Heart right ventricle (tissue), 16 donors: ENCODE measurements around the gene KIF22. TPM values are rescaled to one million over a fixed set of nuclear protein-coding genes. Genes with fewer than 3 reads are reported as not detected.
A peak's percentile ranks its signal among the peaks of the same experiment; 100 is the strongest.
"Not testable (repeated sequence)": the region's sequence is repeated elsewhere in the genome, so short reads cannot be mapped to it uniquely, and the experiment has no call there.

ENCODE experiments used
- ATAC-seq, 8 donors: fragments of 200-7000 bp; cut with Tn5 transposase; one replicate each; pipeline ENCODE4 v1.9.1; 2020; ENCODE audit warnings: mild to moderate bottlenecking in 8 of 8, moderate library complexity in 8 of 8, moderate number of reproducible peaks in 1 of 8
- DNase-seq, 2 donors: peaks; one replicate each; pipeline ENCODE4 v3.0.0-alpha.2; 2020
- H3K27ac ChIP-seq, 10 donors: fragments of 200-600 bp; sonication (generic) in 2 of 10; one replicate each; pipeline versions ENCODE4 v1.5.0 to v1.8.0; 2020 to 2022; ENCODE audit warnings: mild to moderate bottlenecking in 3 of 10
- H3K27me3 ChIP-seq, 7 donors: fragments of 200-600 bp; one replicate each; pipeline ENCODE4 v1.8.0; 2021 to 2022; ENCODE audit warnings: mild to moderate bottlenecking in 2 of 7
- H3K36me3 ChIP-seq, 9 donors: fragments of 200-600 bp; sonication (generic) in 1 of 9; one replicate each; pipeline versions ENCODE4 v1.5.0 to v1.8.0; 2020 to 2022; ENCODE audit warnings: mild to moderate bottlenecking in 2 of 9
- H3K4me1 ChIP-seq, 9 donors: fragments of 200-600 bp; sonication (generic) in 1 of 9; one replicate each; pipeline versions ENCODE4 v1.5.0 to v1.8.0; 2020 to 2022; ENCODE audit warnings: mild to moderate bottlenecking in 4 of 9
- H3K4me3 ChIP-seq, 10 donors: fragments of 200-600 bp; sonication (generic) in 2 of 10; one replicate each; pipeline versions ENCODE4 v1.5.0 to v1.8.0; 2020 to 2022; ENCODE audit warnings: mild to moderate bottlenecking in 7 of 10, moderate library complexity in 2 of 10
- H3K9me3 ChIP-seq, 11 donors: fragments of 200-600 bp in 10 of 11; sonication (generic) in 2 of 11; one replicate each; pipeline versions ENCODE4 v1.5.0 to v1.8.0; 2013 to 2022; ENCODE audit warnings: mild to moderate bottlenecking in 2 of 11, control low read depth in 1 of 11, moderate library complexity in 1 of 11
- CTCF ChIP-seq, 9 donors: fragments of 200-600 bp; sonication (generic) in 2 of 9; IDR thresholded peaks; one replicate each; pipeline versions ENCODE4 v1.5.0 to v1.8.0; 2021 to 2022; ENCODE audit warnings: antibody characterized with exemption in 9 of 9, mild to moderate bottlenecking in 5 of 9, moderate library complexity in 1 of 9
- WGBS, 2 donors: extraction: QIAGEN DNeasy Blood & Tissue Kit; methylation state at CpG; one replicate each; pipeline ENCODE4 v1.1.7; 2013; ENCODE audit warnings: inconsistent platforms in 1 of 2; 5-methylcytosine and 5-hydroxymethylcytosine counted together
- intact Hi-C, 10 donors: fragments of 100-400 bp; cut with DNase I; formaldehyde crosslinking; loops; one replicate each; pipeline versions ENCODE4 v1.11.1 to v1.14.2; 2022
- polyA plus RNA-seq, 2 donors: library from polyadenylated mRNA; stranded (reverse); fragments of 200-250 nt; gene quantifications; one replicate each; pipeline ENCODE4 v1.2.3, GENCODE V29; 2013
- total RNA-seq, 10 donors: library from RNA; stranded (reverse); fragmentation: NEBNext Ultra II Directional in 3 of 10; extraction: Animal tissue kit (Norgen Biotek cat#: 25700) in 3 of 10; gene quantifications; one replicate each; pipeline versions ENCODE4 v1.2.1 to v1.2.4, GENCODE V29; 2021 to 2023
- donor health status: Arrhythmogenic right ventricular cardiomyopathy.
- donor health status: ischemic (EF 13 %, LVEDD 7.1; RV severe dilation, severe dysfunction).
- donor health status: healthy with polysubstance abuse.
- donor health status: DM: no; HTN: yes; CAD: no.
- donor health status: DM: no; HTN: no; CAD: no.
- donor health status: ischemic (EF 25% LVEDD 6.9; RV normal size, moderate dysfunction).
- donor health status: ischemic (EF 25% LVEDD 5.7; RV mildly dilated, moderate dysfunction).
- donor health status: healthy.
- donor health status: DM: yes; HTN: yes; CAD: no.
- donor health status: Ischemic cardiomyopathy.
- donor health status: ischemic (EF 35%, LVEDD 5.7; RV mildly dilated, moderate dysfunction).
- donor health status: nonischemic (EF 11% LVEDD 7.7; RV severe dilation, severe dysfunction).
- donor health status: DM: yes; HTN: yes; CAD: no.
- donor health status: PGD.
- donor health status: ischemic (EF 29% LVEDD 5.4; RV normal size, mild dysfunction).
- donor health status: nonischemic (EF 23%, LVEDD 6.1; RV moderate dilation, normal function).

KIF22 gene
- total and polyA plus RNA-seq, 12 donors, result 16.3 to 136 (median 38.6) TPM

- peaks cover 0 to 6% (median 0%) of the 10 kb centered on the region in 7 donors for H3K27me3 ChIP-seq
- 94% methylated on average over 30 of the region's 30 CpGs for WGBS, 2 donors
- H3K4me1 ChIP-seq, result peaks cover 0 to 26% (median 0%) of the 10 kb centered on the region in 9 donors
- H3K27ac ChIP-seq, result no peak overlapping the region
- TF ChIP-seq CTCF (IDR thresholded peaks at IDR 0.05), result no peak
- peaks cover 0 to 12% (median 0%) of the 10 kb centered on the region in 9 donors for H3K36me3 ChIP-seq
- no peak for DNase-seq
- no peak overlapping the region for H3K4me3 ChIP-seq
- H3K9me3 ChIP-seq, result peaks cover 0 to 6% (median 0%) of the 10 kb centered on the region in 11 donors
- ATAC-seq, result peak in 1 of 8 donors; percentile 24
- intact Hi-C loops, result no loop called here
Observed at GRCh38 chr16:29747947-29748759, 42.4 kb upstream of the KIF22 start.

- H3K9me3 ChIP-seq, H3K27ac ChIP-seq, H3K36me3 ChIP-seq, ATAC-seq, H3K4me3 ChIP-seq, intact Hi-C loops, H3K27me3 ChIP-seq, DNase-seq: not testable (repeated sequence)
- peaks cover 0 to 20% (median 0%) of the 10 kb centered on the region in 9 donors for H3K4me1 ChIP-seq
- 67 to 74% methylated on average over 4 of the region's 4 CpGs for WGBS, 2 donors
Observed at GRCh38 chr16:29748760-29749149, 41.8 kb upstream of the KIF22 start.

GRCh38 chr16:29753516-29753915, 37.0 kb upstream of the KIF22 start:
- no peaks in the 10 kb centered on the region for H3K36me3 ChIP-seq
- no peak overlapping the region for H3K27ac ChIP-seq
- ATAC-seq, result no peak
- 47 to 66% methylated on average over 1 of the region's 1 CpG for WGBS, 2 donors
- peaks cover 0 to 4% (median 0%) of the 10 kb centered on the region in 9 donors for H3K4me1 ChIP-seq
- no peak for DNase-seq
- TF ChIP-seq CTCF (IDR thresholded peaks at IDR 0.05), result no peak
- H3K4me3 ChIP-seq, result no peak overlapping the region
- H3K9me3 ChIP-seq, result no peaks in the 10 kb centered on the region
- intact Hi-C loops, result no loop called here
- peaks cover 0 to 3% (median 0%) of the 10 kb centered on the region in 7 donors for H3K27me3 ChIP-seq

GRCh38 chr16:29756654-29757053, 33.9 kb upstream of the KIF22 start:
- Histone ChIP-seq H3K27me3 (peaks cover 0 to 3% (median 0%) of the 10 kb centered on the region in 7 donors), H3K9me3 (no peaks in the 10 kb centered on the region), H3K4me1 (no peaks in the 10 kb centered on the region), H3K4me3 (no peak overlapping the region), H3K36me3 (no peaks in the 10 kb centered on the region), H3K27ac (no peak overlapping the region)
- TF ChIP-seq CTCF (IDR thresholded peaks at IDR 0.05), result no peak
- DNase-seq (no peak), ATAC-seq (no peak)
- WGBS, 2 donors, result 58 to 75% methylated on average over 1 of the region's 1 CpG
- intact Hi-C loops, result no loop called here

GRCh38 chr16:29757086-29757485, 33.5 kb upstream of the KIF22 start:
- H3K4me1 ChIP-seq, DNase-seq, H3K4me3 ChIP-seq, H3K27me3 ChIP-seq, intact Hi-C loops, H3K27ac ChIP-seq, H3K9me3 ChIP-seq, H3K36me3 ChIP-seq, ATAC-seq: not testable (repeated sequence)
- WGBS, 2 donors, result 77 to 82% methylated on average over 8 of the region's 8 CpGs
